Smooth muscle cell (in vitro differentiated cells): ENCODE data around the gene IL1RL2. TPM values are rescaled to one million over a fixed set of nuclear protein-coding genes. Genes with fewer than 3 reads are reported as not detected.
A peak's percentile ranks its signal among the peaks of the same experiment; 100 is the strongest.

Experiments
- DNase-seq: peaks from one replicate; lab custom pipeline; 2025; ENCODE audit not compliant: unreplicated experiment; lab: John Stamatoyannopoulos, UW
- H2AFZ ChIP-seq: fragments of 200-600 bp; sonication (generic); 2 replicates; pipeline ENCODE4 v1.6.0; 2016; ENCODE audit warnings: antibody characterized with exemption, low read depth, mild to moderate bottlenecking
- H3F3A ChIP-seq: fragments of 200-600 bp; sonication (generic); 2 replicates; pipeline ENCODE4 v1.6.0; 2017; ENCODE audit warnings: antibody characterized with exemption, low read depth
- H3K27ac ChIP-seq: fragments of 200-600 bp; sonication (generic); 2 replicates; pipeline ENCODE4 v1.5.1; 2016; ENCODE audit warnings: low read depth, mild to moderate bottlenecking
- H3K27me3 ChIP-seq: fragments of 200-600 bp; sonication (generic); 2 replicates; pipeline ENCODE4 v1.6.1; 2016; ENCODE audit warnings: low read depth, mild to moderate bottlenecking
- H3K36me3 ChIP-seq: fragments of 200-600 bp; sonication (generic); 2 replicates; pipeline ENCODE4 v1.5.1; 2016; ENCODE audit warnings: low read depth
- H3K4me1 ChIP-seq: fragments of 200-600 bp; sonication (generic); 2 replicates; pipeline ENCODE4 v1.5.1; 2016; ENCODE audit warnings: low read depth
- H3K4me2 ChIP-seq: fragments of 200-600 bp; sonication (generic); 2 replicates; pipeline ENCODE4 v1.6.0; 2016; ENCODE audit warnings: mild to moderate bottlenecking
- H3K4me3 ChIP-seq: fragments of 200-600 bp; sonication (generic); 2 replicates; pipeline ENCODE4 v1.5.1; 2016; ENCODE audit warnings: mild to moderate bottlenecking
- H3K79me2 ChIP-seq: fragments of 200-600 bp; sonication (generic); 2 replicates; pipeline ENCODE4 v1.6.0; 2016; ENCODE audit warnings: low read depth, mild to moderate bottlenecking
- H3K9ac ChIP-seq: fragments of 200-600 bp; sonication (generic); 2 replicates; pipeline ENCODE4 v1.6.0; 2016; ENCODE audit warnings: low read depth
- H3K9me3 ChIP-seq: fragments of 200-600 bp; sonication (generic); replicated peaks from 2 replicates; pipeline ENCODE4 v1.5.1; 2016; ENCODE audit warnings: low read depth
- H4K20me1 ChIP-seq: fragments of 200-600 bp; sonication (generic); 2 replicates; pipeline ENCODE4 v1.6.0; 2016; ENCODE audit warnings: low read depth
- CTCF ChIP-seq: fragments of 200-600 bp; sonication (generic); IDR thresholded peaks from 2 replicates; pipeline ENCODE4 v1.5.1; 2017; ENCODE audit warnings: borderline replicate concordance, mild to moderate bottlenecking, antibody characterized with exemption; ENCODE audit not compliant: insufficient read depth, poor library complexity, severe bottlenecking
- WGBS: methylation state at CpG from one replicate; pipeline ENCODE4 v1.1.7; 2016; ENCODE audit warnings: low lambda C conversion rate; 5-methylcytosine and 5-hydroxymethylcytosine counted together
- polyA plus RNA-seq: library from polyadenylated mRNA; unstranded; fragments of >200 nt; fragmentation: Nextera tagmentation; extraction: Ambion mirVana; gene quantifications from 2 replicates; pipeline ENCODE4 v1.2.1, GENCODE V29; 2016
- total RNA-seq: library from RNA; depleted of rRNA; stranded (reverse); fragments of >200 nt; gene quantifications from 2 replicates; pipeline ENCODE4 v1.2.3, GENCODE V29; 2014

Gene IL1RL2
- total and polyA plus RNA-seq, 2 experiments from 2014 or later: 0.10 to 0.13 TPM

DNA sequence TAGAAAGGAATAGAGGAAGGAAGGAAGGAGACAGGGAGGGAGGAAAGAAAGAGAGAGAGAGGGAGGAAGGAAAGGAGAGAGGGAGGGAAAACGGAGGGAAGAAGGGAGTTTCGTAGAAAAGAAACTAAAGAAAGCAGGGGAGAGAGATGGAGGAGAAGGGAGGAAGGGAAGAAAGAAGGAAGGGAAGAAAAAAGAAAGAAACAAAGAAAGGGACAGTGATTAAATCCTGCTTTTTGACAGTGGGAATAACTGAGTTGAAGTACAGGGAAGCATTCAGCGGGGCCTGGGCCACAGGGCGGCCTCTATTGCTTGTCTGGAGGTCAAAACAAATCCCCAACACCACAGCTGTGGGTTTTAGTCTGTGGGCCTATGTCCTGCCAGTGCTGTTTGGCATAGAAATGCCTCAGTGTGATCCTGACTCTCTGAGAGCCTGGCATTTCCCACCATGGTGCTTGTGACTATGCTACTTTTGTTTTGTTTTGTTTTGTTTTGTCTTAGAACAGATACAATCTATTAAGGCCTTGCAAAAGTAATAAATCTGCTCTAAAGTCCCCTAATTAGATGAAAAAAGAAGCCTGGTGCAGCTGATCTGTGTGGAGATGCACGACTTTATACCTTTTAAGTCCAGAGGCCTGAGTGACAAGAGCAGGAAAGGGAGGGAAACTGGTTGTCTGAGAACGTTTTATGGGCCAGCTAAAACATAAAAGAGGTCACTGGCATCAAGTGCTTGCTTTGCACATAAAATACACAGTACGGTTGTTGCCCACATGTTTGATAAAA, 40.0 kb downstream of the IL1RL2 start:
- 46% methylated on average over 7 of the region's 7 CpGs for WGBS
- H3K4me3 ChIP-seq: no peak overlapping the region
- H3K4me1 ChIP-seq: peaks cover 17% of the 10 kb centered on the region
- H3K9ac ChIP-seq: peak overlapping the region; percentile 81
- H3K27me3 ChIP-seq: no peaks in the 10 kb centered on the region
- DNase-seq: no peak
- H3F3A ChIP-seq: peaks cover 20% of the 10 kb centered on the region
- no peaks in the 10 kb centered on the region for H4K20me1 ChIP-seq
- H3K9me3 ChIP-seq: no peaks in the 10 kb centered on the region
- no peak for TF ChIP-seq CTCF
- H2AFZ ChIP-seq: peak overlapping the region; percentile 88
- no peaks in the 10 kb centered on the region for H3K36me3 ChIP-seq
- H3K27ac ChIP-seq: peak overlapping the region; percentile 97
- no peaks in the 10 kb centered on the region for H3K79me2 ChIP-seq
- H3K4me2 ChIP-seq: peak overlapping the region; percentile 61

GRCh38 chr2:102229141-102229769, 42.4 kb downstream of the IL1RL2 start:
- no peaks in the 10 kb centered on the region for H3K79me2 ChIP-seq
- H3K4me3 ChIP-seq: no peak overlapping the region
- no peak for DNase-seq
- peaks cover 17% of the 10 kb centered on the region for H3K4me1 ChIP-seq
- no peak for TF ChIP-seq CTCF
- no peaks in the 10 kb centered on the region for H3K36me3 ChIP-seq
- H3K27me3 ChIP-seq: no peaks in the 10 kb centered on the region
- H3K27ac ChIP-seq: peak overlapping the region; percentile 97
- WGBS: 68% methylated on average over 6 of the region's 6 CpGs
- no peaks in the 10 kb centered on the region for H3K9me3 ChIP-seq
- H2AFZ ChIP-seq: peak overlapping the region; percentile 12
- H3F3A ChIP-seq: peaks cover 20% of the 10 kb centered on the region
- no peaks in the 10 kb centered on the region for H4K20me1 ChIP-seq
- no peak overlapping the region for H3K9ac ChIP-seq
- H3K4me2 ChIP-seq: no peak overlapping the region

DNA sequence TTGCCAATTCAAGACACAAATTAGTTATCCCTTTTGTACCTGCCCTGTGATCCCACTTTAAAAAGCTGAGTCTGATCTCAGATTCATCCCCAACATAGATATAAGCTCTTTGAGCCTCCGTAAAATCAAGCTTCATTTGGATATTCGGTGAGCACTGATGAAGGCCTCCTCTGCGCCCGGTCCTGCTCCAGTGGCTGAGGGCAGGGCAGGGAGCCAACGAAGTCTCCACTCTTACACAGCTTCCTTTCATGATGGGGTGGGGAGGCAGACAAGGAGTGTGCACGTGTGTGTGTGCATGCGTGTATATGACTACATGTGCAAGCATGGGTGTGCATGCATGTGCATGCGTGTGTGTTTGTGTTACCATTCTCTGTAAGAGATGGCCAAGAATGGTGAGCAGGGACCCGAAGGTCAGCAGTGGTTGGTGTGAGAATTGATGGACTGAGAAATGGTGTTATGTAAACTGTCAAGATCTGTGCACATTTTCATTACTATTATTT, 43.6 kb downstream of the IL1RL2 start:
- no peak overlapping the region for H3K4me3 ChIP-seq
- 94% methylated on average over 9 of the region's 9 CpGs for WGBS
- no peaks in the 10 kb centered on the region for H3K36me3 ChIP-seq
- no peak overlapping the region for H3K27ac ChIP-seq
- no peaks in the 10 kb centered on the region for H3K27me3 ChIP-seq
- no peak overlapping the region for H3K9ac ChIP-seq
- no peak overlapping the region for H2AFZ ChIP-seq
- H3K4me1 ChIP-seq: peaks cover 17% of the 10 kb centered on the region
- TF ChIP-seq CTCF: no peak
- no peaks in the 10 kb centered on the region for H3K9me3 ChIP-seq
- H3K79me2 ChIP-seq: no peaks in the 10 kb centered on the region
- no peak overlapping the region for H3K4me2 ChIP-seq
- H4K20me1 ChIP-seq: no peaks in the 10 kb centered on the region
- peaks cover 20% of the 10 kb centered on the region for H3F3A ChIP-seq
- no peak for DNase-seq
